ENCODE measurements around the gene ADPGK.

DNA sequence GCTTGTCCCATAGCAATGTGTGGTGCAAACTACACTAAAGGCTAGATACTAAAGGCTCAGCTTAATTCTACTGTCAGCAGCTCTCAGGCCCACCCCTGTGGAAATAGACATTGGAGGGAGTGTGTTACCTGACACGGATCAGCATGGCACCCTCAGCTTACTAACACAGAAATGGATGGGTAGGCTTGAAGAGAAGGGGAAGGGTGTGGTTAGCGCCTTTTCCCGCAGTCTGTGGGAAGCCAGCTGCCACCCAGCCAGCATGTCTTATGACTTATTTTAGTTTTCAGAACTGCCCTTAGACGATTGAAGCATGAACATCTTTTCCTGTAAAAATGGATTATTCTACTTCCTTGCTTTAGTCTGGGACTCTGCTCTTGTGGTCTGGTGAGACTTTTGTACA, 25.8 kb upstream of the ADPGK start:
- TF ChIP-seq POLR2AphosphoS5 (IDR thresholded peaks at IDR 0.05) (no peak), POLR2A (IDR thresholded peaks at IDR 0.05) (no peak), CTCF (IDR thresholded peaks at IDR 0.05) (no peak), EP300 (IDR thresholded peaks at IDR 0.05) (no peak)
